GM23338 (cell line): ENCODE results near the gene CD244. TPM values are rescaled to one million over a fixed set of nuclear protein-coding genes. Genes with fewer than 3 reads are reported as not detected.

Source experiments
- ATAC-seq: fragments of 200-7000 bp; cut with Tn5 transposase; 3 replicates; pipeline ENCODE4 v1.9.1; 2020
- DNase-seq: peaks from one replicate; pipeline ENCODE4 v3.0.0-alpha.2; 2015; ENCODE audit warnings: low spot score
- H2AFZ ChIP-seq: fragments of 200-600 bp; sonication (generic); 2 replicates; pipeline ENCODE4 v1.8.0; 2016; ENCODE audit warnings: antibody characterized with exemption, mild to moderate bottlenecking, moderate library complexity
- H3F3A ChIP-seq: fragments of 200-600 bp; sonication (generic); replicated peaks from 2 replicates; pipeline ENCODE4 v1.8.0; 2017; ENCODE audit warnings: antibody characterized with exemption, mixed run types, low read depth
- H3K27ac ChIP-seq: fragments of 200-600 bp; sonication (generic); 2 replicates; pipeline ENCODE4 v1.6.1; 2016; ENCODE audit warnings: low read depth
- H3K27me3 ChIP-seq: fragments of 200-600 bp; sonication (generic); 2 replicates; pipeline ENCODE4 v1.8.0; 2016; ENCODE audit warnings: mild to moderate bottlenecking, mixed run types, moderate library complexity; ENCODE audit not compliant: insufficient read depth
- H3K36me3 ChIP-seq: fragments of 200-600 bp; sonication (generic); 2 replicates; pipeline ENCODE4 v1.8.0; 2016; ENCODE audit warnings: mild to moderate bottlenecking; ENCODE audit not compliant: insufficient read depth
- H3K4me1 ChIP-seq: fragments of 200-600 bp; sonication (generic); 2 replicates; pipeline ENCODE4 v1.8.0; 2016; ENCODE audit warnings: mild to moderate bottlenecking, moderate library complexity; ENCODE audit not compliant: insufficient read depth
- H3K4me2 ChIP-seq: fragments of 200-600 bp; sonication (generic); 2 replicates; pipeline ENCODE4 v1.7.1; 2017; ENCODE audit warnings: mixed run types
- H3K4me3 ChIP-seq: fragments of 200-600 bp; sonication (generic); 2 replicates; pipeline ENCODE4 v1.6.1; 2016; ENCODE audit warnings: mixed run types
- H3K79me2 ChIP-seq: fragments of 200-600 bp; sonication (generic); replicated peaks from 2 replicates; pipeline ENCODE4 v1.8.0; 2017; ENCODE audit warnings: mild to moderate bottlenecking; ENCODE audit not compliant: insufficient read depth
- H3K9me2 ChIP-seq: fragments of 200-600 bp; sonication (generic); 2 replicates; pipeline ENCODE4 v1.8.0; 2017; ENCODE audit not compliant: insufficient read depth
- H4K20me1 ChIP-seq: fragments of 200-600 bp; sonication (generic); replicated peaks from 2 replicates; pipeline ENCODE4 v1.8.0; 2017; ENCODE audit warnings: mild to moderate bottlenecking; ENCODE audit not compliant: insufficient read depth
- H3K27ac Mint-ChIP-seq: 2 replicates; pipeline ENCODE4 v1.8.0; 2020; ENCODE audit warnings: inconsistent platforms, mild to moderate bottlenecking, moderate library complexity, mixed read lengths
- H3K27me3 Mint-ChIP-seq: 3 replicates; pipeline ENCODE4 v1.8.0; 2022; ENCODE audit warnings: low read depth, mild to moderate bottlenecking, moderate library complexity, mixed read lengths, inconsistent platforms; ENCODE audit not compliant: insufficient read depth, poor library complexity
- H3K36me3 Mint-ChIP-seq: 3 replicates; pipeline ENCODE4 v1.8.0; 2021; ENCODE audit warnings: low read depth, mild to moderate bottlenecking, inconsistent platforms, moderate library complexity, mixed read lengths
- H3K4me1 Mint-ChIP-seq: 3 replicates; pipeline ENCODE4 v1.8.0; 2020; ENCODE audit warnings: mild to moderate bottlenecking, inconsistent platforms, mixed read lengths
- H3K4me3 Mint-ChIP-seq: 3 replicates; pipeline ENCODE4 v1.8.0; 2021; ENCODE audit warnings: moderate library complexity, mild to moderate bottlenecking, inconsistent platforms, mixed read lengths
- H3K9me3 Mint-ChIP-seq: 3 replicates; pipeline ENCODE4 v1.8.0; 2020; ENCODE audit warnings: moderate library complexity, mild to moderate bottlenecking, inconsistent platforms, mixed read lengths
- CREB1 ChIP-seq: fragments of 250-450 bp; sonication (Bioruptor Pico); IDR thresholded peaks from 2 replicates; pipeline ENCODE4 v1.5.0; 2020; ENCODE audit warnings: low read depth, mild to moderate bottlenecking, moderate library complexity
- CTCF ChIP-seq, 2 experiments: fragments of 200-600 bp in 1 of 2; sonication (generic) in 1 of 2; conservative IDR thresholded peaks; 2 replicates each; pipeline versions ENCODE4 v1.5.1 to v1.6.1; 2016 to 2017; ENCODE audit warnings: antibody characterized with exemption in 2 of 2, low read depth in 2 of 2, mild to moderate bottlenecking in 2 of 2, moderate library complexity in 1 of 2
- ETS1 ChIP-seq: IDR thresholded peaks from 2 replicates; pipeline ENCODE4 v1.6.1; 2016; ENCODE audit warnings: antibody characterized with exemption
- EZH2 ChIP-seq: fragments of 200-600 bp; sonication (generic); IDR thresholded peaks from one replicate; pipeline ENCODE4 v1.8.0; 2017; ENCODE audit warnings: antibody characterized with exemption, mild to moderate bottlenecking, low read depth; ENCODE audit not compliant: unreplicated experiment
- EZH2phosphoT487 ChIP-seq: fragments of 200-600 bp; sonication (generic); IDR thresholded peaks from one replicate; pipeline ENCODE4 v1.8.1; 2018; ENCODE audit warnings: antibody characterized with exemption; ENCODE audit not compliant: unreplicated experiment
- JUNB ChIP-seq: IDR thresholded peaks from one replicate; pipeline ENCODE4 v1.6.1; 2016; ENCODE audit warnings: antibody characterized with exemption; ENCODE audit not compliant: unreplicated experiment
- NANOG ChIP-seq: IDR thresholded peaks from 2 replicates; pipeline ENCODE4 v1.6.1; 2016; ENCODE audit warnings: antibody characterized with exemption, borderline replicate concordance
- POLR2AphosphoS5 ChIP-seq: IDR thresholded peaks from 2 replicates; pipeline ENCODE4 v1.6.1; 2016; ENCODE audit warnings: antibody characterized with exemption, low read depth
- REST ChIP-seq: IDR thresholded peaks from one replicate; pipeline ENCODE4 v1.6.1; 2018; ENCODE audit warnings: antibody characterized with exemption; ENCODE audit not compliant: unreplicated experiment
- STAT1 ChIP-seq: IDR thresholded peaks from one replicate; pipeline ENCODE4 v1.6.1; 2016; ENCODE audit warnings: antibody characterized with exemption; ENCODE audit not compliant: unreplicated experiment
- ZNF114 ChIP-seq: fragments of 250-450 bp; sonication (Bioruptor Pico); IDR thresholded peaks from 2 replicates; pipeline ENCODE4 v1.5.0; 2020; ENCODE audit warnings: mild to moderate bottlenecking, moderate library complexity
- ZNF331 ChIP-seq: fragments of 250-450 bp; sonication (Bioruptor Pico); IDR thresholded peaks from 2 replicates; pipeline ENCODE4 v1.5.0; 2020; ENCODE audit warnings: low read depth, mild to moderate bottlenecking, moderate library complexity
- ZNF462 ChIP-seq: fragments of 250-450 bp; sonication (Bioruptor Pico); IDR thresholded peaks from 2 replicates; pipeline ENCODE4 v1.5.0; 2020; ENCODE audit warnings: mild to moderate bottlenecking, moderate library complexity
- polyA plus RNA-seq: library from polyadenylated mRNA; unstranded; fragments of >200 nt; fragmentation: Nextera tagmentation; extraction: Ambion mirVana; gene quantifications from 2 replicates; pipeline ENCODE4 v1.2.1, GENCODE V29; 2016
- total RNA-seq: library from RNA; depleted of rRNA; stranded (reverse); fragments of >200 nt; shearing (Covaris generic); gene quantifications from 2 replicates; pipeline ENCODE4 v1.2.3, GENCODE V29; 2014

Gene CD244
- total and polyA plus RNA-seq, 2 experiments from 2014 or later = not detected

GRCh38 chr1:160860840-160861505 is 1.7 kb downstream of the CD244 start:
- no peaks in the 10 kb centered on the region for H3K9me2 ChIP-seq
- no peaks in the 10 kb centered on the region for H3K79me2 ChIP-seq
- H2AFZ ChIP-seq = no peak overlapping the region
- no peak for ATAC-seq
- H3K4me3 ChIP-seq = no peak overlapping the region
- H3K27ac ChIP-seq = no peak overlapping the region
- Mint-ChIP-seq H3K9me3 (no peaks in the 10 kb centered on the region), H3K4me1 (no peaks in the 10 kb centered on the region), H3K27ac (no peak overlapping the region), H3K4me3 (no peak overlapping the region), H3K36me3 (no peaks in the 10 kb centered on the region), H3K27me3 (peaks cover 2% of the 10 kb centered on the region)
- no peak overlapping the region for H3K4me2 ChIP-seq
- no peaks in the 10 kb centered on the region for H3K4me1 ChIP-seq
- no peaks in the 10 kb centered on the region for H4K20me1 ChIP-seq
- TF ChIP-seq POLR2AphosphoS5 = no peak
- no peak for TF ChIP-seq ZNF114 (CRISPR knock-in tag)
- no peak for TF ChIP-seq ZNF462 (CRISPR knock-in tag)
- no peak for TF ChIP-seq ETS1
- no peak for TF ChIP-seq CREB1 (CRISPR knock-in tag)
- TF ChIP-seq NANOG = no peak
- no peak for TF ChIP-seq ZNF331 (CRISPR knock-in tag)
- TF ChIP-seq EZH2 = no peak
- TF ChIP-seq STAT1 = no peak
- no peak for TF ChIP-seq EZH2phosphoT487
- no peak for TF ChIP-seq REST
- no peak for TF ChIP-seq CTCF (conservative IDR thresholded peaks at IDR 0.05; ENCODE audit: low read depth in 2 of 2)
- no peak for TF ChIP-seq JUNB
- H3F3A ChIP-seq = no peaks in the 10 kb centered on the region
- no peaks in the 10 kb centered on the region for H3K36me3 ChIP-seq
- DNase-seq = no peak
- H3K27me3 ChIP-seq = no peaks in the 10 kb centered on the region
